GM12864 (cell line): ENCODE data around the gene CITED4.

Experiments used
- DNase-seq: peaks from one replicate; pipeline ENCODE4 v3.0.0-alpha.2; 2011; ENCODE audit warnings: low read depth
- H3K4me3 ChIP-seq: 2 replicates; pipeline ENCODE4 v1.5.1; 2011; ENCODE audit warnings: mild to moderate bottlenecking, low read depth, low read length, control low read depth
- CTCF ChIP-seq: IDR thresholded peaks from 2 replicates; pipeline ENCODE4 v1.5.1; 2011; ENCODE audit warnings: low read depth, mild to moderate bottlenecking, moderate library complexity, low read length, control low read depth, inconsistent platforms; ENCODE audit errors: missing control alignments

CITED4 gene

GRCh38 chr1:40848530-40849189, 13.5 kb downstream of the CITED4 start:
- no peak overlapping the region for H3K4me3 ChIP-seq
- no peak for DNase-seq
- TF ChIP-seq CTCF, result peak; percentile 89

- H3K4me3 ChIP-seq, result no peak overlapping the region
- no peak for DNase-seq
These were observed 15.0 kb downstream of the CITED4 start for GRCh38 chr1:40847023-40847745.

GRCh38 chr1:40845895-40846294, 16.3 kb downstream of the CITED4 start:
- no peak overlapping the region for H3K4me3 ChIP-seq
- DNase-seq, result no peak

More at GRCh38 chr1:40847023-40847745, 15.0 kb downstream of the CITED4 start:
- no peak for TF ChIP-seq CTCF

DNA sequence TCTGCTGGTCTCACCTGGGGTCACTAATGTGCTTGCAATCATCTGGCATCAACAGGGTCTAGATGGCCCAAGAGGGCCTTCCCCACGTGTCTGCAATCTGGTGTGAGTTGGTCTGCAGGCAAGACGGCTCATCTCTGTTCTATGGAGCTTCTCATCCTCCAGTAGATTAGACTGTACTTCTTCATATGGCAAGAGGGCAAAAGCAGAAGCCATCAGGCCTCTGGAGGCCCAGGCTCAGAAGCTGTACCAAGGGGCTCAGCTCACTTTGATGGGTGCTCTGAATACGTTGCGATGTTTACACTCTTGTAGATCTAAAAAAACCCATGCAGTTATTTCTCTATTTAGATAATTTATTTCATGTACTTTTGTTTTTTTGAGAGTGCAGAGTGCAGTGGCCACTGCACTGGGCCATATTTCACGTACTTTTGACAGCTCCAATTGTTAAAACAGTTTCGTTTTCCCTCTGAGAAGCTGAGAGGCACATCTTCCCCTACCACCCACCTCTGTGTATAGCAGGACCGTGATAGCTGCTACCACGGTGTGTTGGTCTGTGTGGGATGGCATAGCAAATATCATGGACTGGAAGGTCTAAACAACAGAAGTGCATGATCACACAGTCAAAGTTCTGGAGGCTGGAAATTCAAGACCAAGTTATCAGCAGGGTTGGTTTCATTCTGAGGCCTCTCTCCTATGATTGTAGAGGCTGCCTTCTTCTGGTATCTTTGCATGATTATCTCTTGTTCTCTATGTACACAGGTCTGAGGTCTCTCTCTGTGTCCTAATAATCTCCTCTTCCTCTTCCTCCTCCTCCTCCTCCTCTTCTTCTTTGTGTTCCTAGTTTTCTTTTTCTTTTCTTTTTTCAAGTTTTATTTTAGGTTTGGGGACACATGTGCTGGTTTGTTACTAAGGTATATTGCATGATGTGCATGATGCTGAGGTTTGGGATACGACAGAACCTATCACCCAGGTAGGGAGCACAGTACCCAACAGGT, 17.0 kb downstream of the CITED4 start:
- DNase-seq, result no peak
- TF ChIP-seq CTCF, result no peak
- no peak overlapping the region for H3K4me3 ChIP-seq

More at GRCh38 chr1:40845895-40846294, 16.3 kb downstream of the CITED4 start:
- no peak for TF ChIP-seq CTCF

DNA sequence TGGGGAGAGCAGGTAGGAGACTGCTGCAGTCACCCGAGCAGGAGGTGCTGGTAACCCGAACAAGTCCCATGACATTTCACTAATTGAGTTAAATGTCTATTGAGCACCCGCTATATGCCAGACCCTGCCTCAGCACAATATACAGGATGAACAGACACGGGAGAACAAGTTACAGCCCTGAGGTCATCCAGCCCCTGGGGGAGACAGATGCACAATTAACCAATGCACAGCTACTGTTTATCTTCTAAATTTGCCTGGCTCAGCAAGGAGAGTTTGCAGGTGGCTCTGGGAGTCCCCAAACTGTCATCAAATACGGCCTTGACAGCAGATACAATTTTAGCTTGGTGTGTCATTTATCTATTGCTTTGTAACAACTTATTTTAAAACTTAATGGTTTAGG, 18.1 kb downstream of the CITED4 start:
- no peak for TF ChIP-seq CTCF
- H3K4me3 ChIP-seq, result no peak overlapping the region
- DNase-seq, result no peak

- TF ChIP-seq CTCF, result no peak
- no peak for DNase-seq
- no peak overlapping the region for H3K4me3 ChIP-seq
These were observed 19.5 kb downstream of the CITED4 start for GRCh38 chr1:40842691-40843090.
